GM23248 (cell line): Measurements from ENCODE around the gene RPL39L. TPM values are rescaled to one million over a fixed set of nuclear protein-coding genes. Genes with fewer than 3 reads are reported as not detected.

Source experiments
- DNase-seq: peaks from one replicate; pipeline ENCODE4 v3.0.0-alpha.2; 2015
- H2AFZ ChIP-seq: fragments of 200-600 bp; sonication (generic); 2 replicates; pipeline ENCODE4 v1.6.1; 2016; ENCODE audit warnings: antibody characterized with exemption
- H3F3A ChIP-seq: fragments of 200-600 bp; sonication (generic); 2 replicates; pipeline ENCODE4 v1.6.1; 2016; ENCODE audit warnings: mild to moderate bottlenecking, antibody characterized with exemption, mixed run types; ENCODE audit not compliant: insufficient read depth
- H3K27ac ChIP-seq: fragments of 200-600 bp; sonication (generic); 2 replicates; pipeline ENCODE4 v1.5.1; 2016; ENCODE audit warnings: mild to moderate bottlenecking
- H3K27me3 ChIP-seq: fragments of 200-600 bp; sonication (generic); replicated peaks from 2 replicates; pipeline ENCODE4 v1.6.1; 2016; ENCODE audit warnings: mild to moderate bottlenecking; ENCODE audit not compliant: insufficient read depth
- H3K36me3 ChIP-seq: fragments of 200-600 bp; sonication (generic); 2 replicates; pipeline ENCODE4 v1.6.1; 2016; ENCODE audit warnings: low read depth, mild to moderate bottlenecking
- H3K4me1 ChIP-seq: fragments of 200-600 bp; sonication (generic); 2 replicates; pipeline ENCODE4 v1.6.1; 2016; ENCODE audit warnings: mild to moderate bottlenecking; ENCODE audit not compliant: insufficient read depth
- H3K4me2 ChIP-seq: fragments of 200-600 bp; sonication (generic); one replicate; pipeline ENCODE4 v1.6.1; 2016; ENCODE audit warnings: mild to moderate bottlenecking; ENCODE audit not compliant: unreplicated experiment
- H3K4me3 ChIP-seq: fragments of 200-600 bp; sonication (generic); 2 replicates; pipeline ENCODE4 v1.5.1; 2016; ENCODE audit warnings: mild to moderate bottlenecking
- H3K79me2 ChIP-seq: fragments of 200-600 bp; sonication (generic); 2 replicates; pipeline ENCODE4 v1.6.1; 2016; ENCODE audit warnings: mild to moderate bottlenecking; ENCODE audit not compliant: insufficient read depth
- H3K9ac ChIP-seq: fragments of 200-600 bp; sonication (generic); 2 replicates; pipeline ENCODE4 v1.6.1; 2016; ENCODE audit warnings: mild to moderate bottlenecking
- H3K9me2 ChIP-seq: fragments of 200-600 bp; sonication (generic); 2 replicates; pipeline ENCODE4 v1.6.1; 2016; ENCODE audit warnings: mixed run types, mild to moderate bottlenecking, moderate library complexity; ENCODE audit not compliant: insufficient read depth
- H3K9me3 ChIP-seq: fragments of 200-600 bp; sonication (generic); one replicate; pipeline ENCODE4 v1.6.1; 2017; ENCODE audit warnings: low read depth
- H4K20me1 ChIP-seq: fragments of 200-600 bp; sonication (generic); 2 replicates; pipeline ENCODE4 v1.6.0; 2016; ENCODE audit not compliant: insufficient read depth
- EZH2 ChIP-seq: fragments of 200-600 bp; sonication (generic); IDR thresholded peaks from 2 replicates; pipeline ENCODE4 v1.6.1; 2018; ENCODE audit warnings: antibody characterized with exemption, mild to moderate bottlenecking; ENCODE audit not compliant: insufficient read depth, poor library complexity, severe bottlenecking
- EZH2phosphoT487 ChIP-seq: fragments of 200-600 bp; sonication (generic); IDR thresholded peaks from 2 replicates; pipeline ENCODE4 v1.6.1; 2018; ENCODE audit warnings: antibody characterized with exemption, moderate library complexity, mild to moderate bottlenecking, low read depth; ENCODE audit not compliant: insufficient read depth
- WGBS, 2 experiments: methylation state at CpG; one replicate each; pipeline ENCODE4 v1.1.6; 2015 to 2017; ENCODE audit warnings: low lambda C conversion rate in 2 of 2, low coverage in 1 of 2; ENCODE audit errors: missing lambda C conversion rate in 2 of 2; 5-methylcytosine and 5-hydroxymethylcytosine counted together
- in situ Hi-C: fragments of 300-500 bp; cut with MboI; formaldehyde crosslinking; loops from 2 replicates; pipeline ENCODE4 v1.15.0; 2020
- polyA plus RNA-seq: library from polyadenylated mRNA; unstranded; fragments of >200 nt; fragmentation: Nextera tagmentation; extraction: Ambion mirVana; gene quantifications from 2 replicates; pipeline ENCODE4 v1.2.1, GENCODE V29; 2016
- total RNA-seq: library from RNA; depleted of rRNA; stranded (reverse); fragments of >200 nt; shearing (Covaris generic); gene quantifications from 2 replicates; pipeline ENCODE4 v1.2.3, GENCODE V29; 2014

RPL39L gene
- total and polyA plus RNA-seq, 2 experiments from 2014 or later = 12.8 to 22.0 TPM

DNA sequence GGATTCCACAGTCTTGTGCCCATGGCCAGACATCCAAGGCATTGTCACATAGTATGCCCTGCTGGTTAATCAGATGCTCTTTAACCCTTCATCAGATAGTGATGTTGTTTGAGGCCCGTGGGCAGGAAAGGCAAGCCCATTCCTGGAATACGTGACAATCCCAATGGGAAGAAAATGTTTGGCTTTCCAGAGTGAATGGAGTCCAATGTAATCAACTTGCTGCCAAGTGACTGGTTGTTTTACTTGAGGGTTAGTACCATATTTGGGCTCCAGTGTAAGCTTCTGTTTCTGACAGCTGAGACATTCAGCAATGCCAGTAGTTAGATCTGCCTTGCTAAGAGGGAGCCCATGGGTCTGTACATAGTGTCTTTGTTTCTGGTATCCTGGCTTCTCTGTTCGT lies 31.3 kb downstream of the RPL39L start:
- no peak overlapping the region for H2AFZ ChIP-seq
- no peak overlapping the region for H3K4me2 ChIP-seq
- no peaks in the 10 kb centered on the region for H4K20me1 ChIP-seq
- no peaks in the 10 kb centered on the region for H3F3A ChIP-seq
- no peak for TF ChIP-seq EZH2phosphoT487
- no peak for TF ChIP-seq EZH2
- H3K9me3 ChIP-seq = no peaks in the 10 kb centered on the region
- H3K9me2 ChIP-seq = no peaks in the 10 kb centered on the region
- no peak overlapping the region for H3K27ac ChIP-seq
- in situ Hi-C loops = no loop called here
- H3K79me2 ChIP-seq = no peaks in the 10 kb centered on the region
- H3K27me3 ChIP-seq = no peaks in the 10 kb centered on the region
- 70 to 73% methylated on average over 3 of the region's 3 CpGs for WGBS, 2 experiments
- no peak for DNase-seq
- no peak overlapping the region for H3K9ac ChIP-seq
- no peaks in the 10 kb centered on the region for H3K4me1 ChIP-seq
- H3K4me3 ChIP-seq = no peak overlapping the region
- H3K36me3 ChIP-seq = no peaks in the 10 kb centered on the region

DNA sequence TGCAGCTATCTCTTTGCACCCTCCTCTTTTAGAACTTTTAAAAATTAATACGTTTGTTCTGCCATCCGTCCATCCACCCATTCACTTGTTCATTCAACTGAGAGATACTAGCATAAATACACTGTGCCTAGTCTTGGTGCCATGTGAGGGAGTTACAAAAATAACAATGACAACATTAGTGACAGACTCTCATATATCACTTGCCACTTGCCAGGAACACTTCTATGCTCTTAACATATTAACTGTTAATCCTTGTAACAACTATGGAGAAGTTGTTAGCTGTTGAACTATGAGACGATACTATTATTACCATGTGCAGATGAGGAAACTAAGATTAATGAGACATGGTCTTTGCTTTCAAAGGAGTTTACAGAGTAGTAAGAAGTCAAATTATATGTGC lies 33.6 kb downstream of the RPL39L start:
- WGBS, 2 experiments = 81 to 91% methylated on average over 3 of the region's 3 CpGs
- Histone ChIP-seq H4K20me1 (no peaks in the 10 kb centered on the region), H3K36me3 (no peaks in the 10 kb centered on the region), H3K9me2 (no peaks in the 10 kb centered on the region), H3K27me3 (no peaks in the 10 kb centered on the region), H3K4me2 (no peak overlapping the region), H3K4me3 (no peak overlapping the region), H3K9me3 (no peaks in the 10 kb centered on the region), H3K79me2 (no peaks in the 10 kb centered on the region), H3K4me1 (peaks cover 4% of the 10 kb centered on the region), H2AFZ (no peak overlapping the region), H3F3A (no peaks in the 10 kb centered on the region), H3K9ac (no peak overlapping the region), H3K27ac (no peak overlapping the region)
- in situ Hi-C loops = no loop called here
- no peak for DNase-seq
- TF ChIP-seq EZH2phosphoT487 (no peak), EZH2 (no peak)

DNA sequence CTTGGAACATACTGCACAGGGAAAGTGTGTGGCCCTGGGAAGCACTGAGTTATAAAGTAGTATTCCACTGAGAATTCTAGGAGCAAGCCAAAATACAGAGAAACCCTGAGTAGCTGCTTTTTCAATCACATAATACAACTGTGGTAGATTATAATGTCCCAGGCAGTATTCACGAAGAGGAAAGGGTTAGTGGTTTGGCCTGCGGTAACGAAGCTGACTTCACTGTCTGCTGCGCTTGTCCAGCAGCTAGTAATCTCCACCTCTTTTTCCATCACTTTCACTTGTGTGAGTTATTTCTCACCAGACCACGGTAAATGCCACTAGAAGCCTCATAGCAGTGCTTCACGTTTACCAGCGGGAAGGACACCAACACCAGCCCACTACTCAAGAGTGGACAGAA lies 34.4 kb downstream of the RPL39L start:
- no peak overlapping the region for H3K4me2 ChIP-seq
- no peaks in the 10 kb centered on the region for H3F3A ChIP-seq
- no peaks in the 10 kb centered on the region for H3K36me3 ChIP-seq
- no peaks in the 10 kb centered on the region for H3K79me2 ChIP-seq
- in situ Hi-C loops = no loop called here
- H4K20me1 ChIP-seq = no peaks in the 10 kb centered on the region
- H3K4me3 ChIP-seq = no peak overlapping the region
- no peaks in the 10 kb centered on the region for H3K27me3 ChIP-seq
- no peak overlapping the region for H3K9ac ChIP-seq
- peak; percentile 37 for DNase-seq
- H3K4me1 ChIP-seq = peaks cover 4% of the 10 kb centered on the region
- H3K27ac ChIP-seq = no peak overlapping the region
- no peaks in the 10 kb centered on the region for H3K9me2 ChIP-seq
- H3K9me3 ChIP-seq = no peaks in the 10 kb centered on the region
- TF ChIP-seq EZH2 (no peak), EZH2phosphoT487 (no peak)
- H2AFZ ChIP-seq = no peak overlapping the region
- 62 to 68% methylated on average over 7 of the region's 7 CpGs for WGBS, 2 experiments

DNA sequence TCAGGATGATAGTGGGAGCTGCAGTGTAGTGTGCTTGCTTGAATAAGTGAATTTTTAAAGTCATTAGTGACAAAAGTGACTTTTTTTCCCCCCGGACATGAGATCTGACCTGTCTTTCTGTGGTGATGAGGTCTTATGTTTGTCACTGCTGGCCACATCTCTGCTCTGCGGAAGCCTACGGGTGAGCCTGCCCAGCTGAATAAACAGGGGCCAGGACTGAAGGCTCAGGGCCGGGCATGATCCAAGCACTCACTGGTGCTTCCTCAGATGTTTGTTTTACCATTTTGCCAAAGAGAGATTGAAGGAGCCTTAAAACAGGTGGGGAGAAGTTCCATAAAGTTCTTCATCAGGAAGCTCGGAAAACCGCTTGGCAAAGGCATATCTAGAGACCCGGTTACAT lies 35.0 kb downstream of the RPL39L start:
- Histone ChIP-seq H3K4me2 (no peak overlapping the region), H3K9me2 (no peaks in the 10 kb centered on the region), H3F3A (no peaks in the 10 kb centered on the region), H3K27me3 (no peaks in the 10 kb centered on the region), H2AFZ (no peak overlapping the region), H3K79me2 (no peaks in the 10 kb centered on the region), H4K20me1 (no peaks in the 10 kb centered on the region), H3K9me3 (no peaks in the 10 kb centered on the region), H3K9ac (no peak overlapping the region), H3K27ac (no peak overlapping the region), H3K4me3 (no peak overlapping the region), H3K4me1 (peaks cover 4% of the 10 kb centered on the region), H3K36me3 (no peaks in the 10 kb centered on the region)
- WGBS, 2 experiments = 93 to 94% methylated on average over 7 of the region's 7 CpGs
- in situ Hi-C loops = no loop called here
- TF ChIP-seq EZH2phosphoT487 (no peak), EZH2 (no peak)
- DNase-seq = no peak

DNA sequence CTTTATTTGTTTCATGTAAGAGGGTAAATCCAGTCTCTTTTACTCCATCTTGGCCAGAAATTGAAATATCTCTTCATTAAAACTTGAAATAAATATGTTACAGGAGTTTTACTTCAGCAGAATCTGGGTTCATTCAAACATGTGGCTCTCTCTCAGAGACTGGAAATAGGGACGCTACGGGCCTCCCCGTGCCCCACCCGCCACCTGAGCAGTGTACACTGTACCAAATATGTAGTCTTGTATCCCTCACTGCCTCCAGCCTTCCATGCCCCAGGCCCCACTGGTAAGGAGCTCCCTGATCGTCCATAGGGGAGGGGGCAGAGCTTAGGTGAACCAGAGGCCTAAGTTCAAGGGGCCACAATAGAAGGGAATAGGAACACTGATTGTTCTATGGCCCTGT lies 36.0 kb downstream of the RPL39L start:
- H3K9ac ChIP-seq = no peak overlapping the region
- no peak overlapping the region for H3K4me2 ChIP-seq
- no peak overlapping the region for H2AFZ ChIP-seq
- no peaks in the 10 kb centered on the region for H3K27me3 ChIP-seq
- no peaks in the 10 kb centered on the region for H3F3A ChIP-seq
- H3K27ac ChIP-seq = no peak overlapping the region
- no peaks in the 10 kb centered on the region for H3K36me3 ChIP-seq
- TF ChIP-seq EZH2 = no peak
- no peak for TF ChIP-seq EZH2phosphoT487
- H3K4me1 ChIP-seq = peaks cover 4% of the 10 kb centered on the region
- H4K20me1 ChIP-seq = no peaks in the 10 kb centered on the region
- no peaks in the 10 kb centered on the region for H3K79me2 ChIP-seq
- H3K4me3 ChIP-seq = no peak overlapping the region
- in situ Hi-C loops = no loop called here
- no peaks in the 10 kb centered on the region for H3K9me3 ChIP-seq
- WGBS, 2 experiments = 78 to 83% methylated on average over 5 of the region's 5 CpGs
- no peaks in the 10 kb centered on the region for H3K9me2 ChIP-seq
- DNase-seq = no peak
